Brain microvascular endothelial cell (primary cell): Measurements from ENCODE around the gene NCKAP1.

ENCODE experiments used
- DNase-seq: peaks from one replicate; pipeline ENCODE4 v3.0.0-alpha.2; 2020
- H3K27ac ChIP-seq: fragments of 250-450 bp; sonication (Bioruptor Pico); 2 replicates; pipeline ENCODE4 v1.5.1; 2020; ENCODE audit warnings: mild to moderate bottlenecking, moderate library complexity
- H3K27me3 ChIP-seq: fragments of 250-450 bp; sonication (Bioruptor Pico); replicated peaks from 2 replicates; pipeline ENCODE4 v1.5.1; 2020; ENCODE audit warnings: mild to moderate bottlenecking
- H3K36me3 ChIP-seq: fragments of 250-450 bp; sonication (Bioruptor Pico); replicated peaks from 2 replicates; pipeline ENCODE4 v1.5.1; 2020; ENCODE audit warnings: mild to moderate bottlenecking
- H3K4me3 ChIP-seq: 2 replicates; pipeline ENCODE4 v1.5.1; 2011; ENCODE audit warnings: low read depth, mild to moderate bottlenecking, control low read depth, low read length, moderate library complexity
- in situ Hi-C: cut with HindIII; loops from 2 replicates; pipeline ENCODE4 v1.10.0; 2017; ENCODE audit warnings: low sequenced_read_pairs, low pct_ligation_motif_present
- TF ChIP-seq, protein P1 (sequence below): IDR thresholded peaks from 2 replicates; pipeline ENCODE4 v1.5.1; 2011; ENCODE audit warnings: low read depth, mild to moderate bottlenecking, moderate library complexity, low read length, control low read depth, inconsistent platforms; ENCODE audit errors: missing control alignments

Gene NCKAP1

DNA sequence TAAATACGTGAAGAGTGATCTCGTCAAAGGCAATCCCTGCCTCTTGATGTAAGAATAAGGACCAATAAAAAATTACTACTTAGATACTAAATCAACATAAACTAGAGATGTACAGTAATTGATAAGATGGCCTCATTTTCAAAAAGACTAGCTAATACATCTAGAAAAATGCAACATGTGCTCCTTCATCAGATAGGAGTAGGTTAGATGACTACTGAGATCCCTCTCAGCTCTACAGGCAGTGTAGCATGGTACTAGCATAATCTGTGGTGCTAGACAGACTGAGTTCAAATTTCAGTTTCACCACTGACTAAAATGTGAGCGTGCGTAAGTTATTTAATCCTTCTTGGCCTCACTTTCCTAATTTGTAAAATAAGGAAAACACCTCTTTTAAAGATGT lies 89.2 kb downstream of the NCKAP1 start:
- Histone ChIP-seq H3K36me3 (peaks cover 4% of the 10 kb centered on the region), H3K27me3 (no peaks in the 10 kb centered on the region), H3K27ac (peak overlapping the region; percentile 48), H3K4me3 (no peak overlapping the region)
- DNase-seq: no peak
- in situ Hi-C loops: no loop called here
- TF ChIP-seq, protein P1, sequence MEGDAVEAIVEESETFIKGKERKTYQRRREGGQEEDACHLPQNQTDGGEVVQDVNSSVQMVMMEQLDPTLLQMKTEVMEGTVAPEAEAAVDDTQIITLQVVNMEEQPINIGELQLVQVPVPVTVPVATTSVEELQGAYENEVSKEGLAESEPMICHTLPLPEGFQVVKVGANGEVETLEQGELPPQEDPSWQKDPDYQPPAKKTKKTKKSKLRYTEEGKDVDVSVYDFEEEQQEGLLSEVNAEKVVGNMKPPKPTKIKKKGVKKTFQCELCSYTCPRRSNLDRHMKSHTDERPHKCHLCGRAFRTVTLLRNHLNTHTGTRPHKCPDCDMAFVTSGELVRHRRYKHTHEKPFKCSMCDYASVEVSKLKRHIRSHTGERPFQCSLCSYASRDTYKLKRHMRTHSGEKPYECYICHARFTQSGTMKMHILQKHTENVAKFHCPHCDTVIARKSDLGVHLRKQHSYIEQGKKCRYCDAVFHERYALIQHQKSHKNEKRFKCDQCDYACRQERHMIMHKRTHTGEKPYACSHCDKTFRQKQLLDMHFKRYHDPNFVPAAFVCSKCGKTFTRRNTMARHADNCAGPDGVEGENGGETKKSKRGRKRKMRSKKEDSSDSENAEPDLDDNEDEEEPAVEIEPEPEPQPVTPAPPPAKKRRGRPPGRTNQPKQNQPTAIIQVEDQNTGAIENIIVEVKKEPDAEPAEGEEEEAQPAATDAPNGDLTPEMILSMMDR: no peak

DNA sequence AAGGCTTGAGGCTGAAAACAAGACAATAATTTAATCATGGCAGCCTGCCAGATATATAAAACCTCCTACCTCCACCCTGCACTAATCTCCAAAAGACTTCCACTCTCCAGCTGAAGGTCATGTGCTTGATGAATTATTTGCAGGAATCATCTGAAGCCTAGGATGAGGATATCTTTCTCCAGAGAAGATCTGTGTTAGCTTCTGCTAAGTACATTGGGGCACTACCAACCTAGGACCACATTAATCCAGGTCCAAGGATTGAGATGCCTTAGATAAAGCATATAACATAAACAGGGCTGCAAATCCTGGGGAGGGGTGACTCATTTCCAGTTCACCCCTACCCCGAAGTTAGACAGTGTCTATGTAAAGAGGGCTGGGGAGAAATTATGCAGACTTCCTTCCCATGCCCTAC lies 91.3 kb downstream of the NCKAP1 start:
- DNase-seq: peak; percentile 33
- Histone ChIP-seq H3K27me3 (no peaks in the 10 kb centered on the region), H3K27ac (no peak overlapping the region), H3K36me3 (peaks cover 15% of the 10 kb centered on the region), H3K4me3 (no peak overlapping the region)
- in situ Hi-C loops: no loop called here
- TF ChIP-seq, protein P1: no peak

DNA sequence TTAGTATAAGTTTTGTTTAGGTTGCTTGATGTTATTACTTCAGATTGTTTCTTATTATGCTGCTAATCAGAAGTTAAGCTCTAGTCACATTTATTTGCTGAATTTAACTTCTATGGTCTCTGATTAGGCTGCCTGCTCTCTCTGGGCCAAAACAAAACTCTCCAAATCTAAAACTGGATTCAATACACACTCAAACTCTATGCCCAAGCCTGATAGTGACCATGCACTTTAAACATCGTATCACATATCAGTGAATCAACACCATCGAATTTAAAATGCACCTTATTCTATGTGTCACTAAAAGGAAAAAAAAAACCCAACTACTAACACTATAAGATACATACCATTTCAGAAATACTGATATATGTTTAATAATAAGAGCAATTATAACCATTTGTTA lies 94.9 kb downstream of the NCKAP1 start:
- in situ Hi-C loops: no loop called here
- DNase-seq: no peak
- H3K27me3 ChIP-seq: no peaks in the 10 kb centered on the region
- TF ChIP-seq, protein P1: no peak
- H3K36me3 ChIP-seq: peaks cover 30% of the 10 kb centered on the region
- no peak overlapping the region for H3K4me3 ChIP-seq
- H3K27ac ChIP-seq: no peak overlapping the region

DNA sequence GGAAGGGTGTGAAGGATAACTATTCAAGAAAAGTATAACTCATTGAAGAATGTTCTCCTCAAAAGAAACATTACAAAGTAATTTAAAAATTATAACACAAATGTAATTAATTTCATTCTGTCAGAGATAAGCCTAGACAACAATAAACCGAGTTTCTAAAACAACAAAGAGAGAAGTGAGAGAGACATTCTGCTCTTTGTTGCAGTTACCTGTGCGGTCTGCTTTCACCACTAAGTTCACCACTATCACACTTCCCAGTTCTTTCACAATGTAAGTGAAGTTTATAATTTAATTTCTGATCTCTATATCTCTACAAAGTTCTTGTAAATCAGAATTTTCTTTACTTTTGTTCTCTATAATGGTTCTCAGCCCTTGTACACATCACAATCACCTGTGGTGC lies 95.5 kb downstream of the NCKAP1 start:
- peaks cover 33% of the 10 kb centered on the region for H3K36me3 ChIP-seq
- TF ChIP-seq, protein P1: no peak
- no peaks in the 10 kb centered on the region for H3K27me3 ChIP-seq
- DNase-seq: no peak
- in situ Hi-C loops: no loop called here
- H3K27ac ChIP-seq: no peak overlapping the region
- no peak overlapping the region for H3K4me3 ChIP-seq

DNA sequence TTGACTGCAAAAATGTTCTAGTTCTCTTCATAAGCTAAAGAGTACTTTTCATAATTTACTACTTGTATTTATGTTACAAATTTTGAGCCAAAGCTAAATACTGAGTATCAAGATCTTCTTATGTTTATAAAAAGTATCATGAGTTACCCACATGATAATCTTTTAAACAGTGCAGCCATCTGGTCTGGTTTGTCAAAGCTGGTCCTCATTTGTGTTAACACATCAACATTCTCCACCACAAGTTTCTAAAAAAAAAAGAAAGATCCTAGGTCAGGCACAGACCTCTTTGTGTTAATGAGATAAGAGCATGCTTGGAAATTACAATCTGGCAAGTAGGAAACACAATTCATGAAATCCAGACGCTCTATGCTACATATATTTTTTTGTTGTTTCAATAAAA lies 96.3 kb downstream of the NCKAP1 start:
- H3K27ac ChIP-seq: no peak overlapping the region
- H3K27me3 ChIP-seq: no peaks in the 10 kb centered on the region
- TF ChIP-seq, protein P1: no peak
- H3K36me3 ChIP-seq: peaks cover 37% of the 10 kb centered on the region
- DNase-seq: no peak
- H3K4me3 ChIP-seq: no peak overlapping the region
- in situ Hi-C loops: no loop called here

DNA sequence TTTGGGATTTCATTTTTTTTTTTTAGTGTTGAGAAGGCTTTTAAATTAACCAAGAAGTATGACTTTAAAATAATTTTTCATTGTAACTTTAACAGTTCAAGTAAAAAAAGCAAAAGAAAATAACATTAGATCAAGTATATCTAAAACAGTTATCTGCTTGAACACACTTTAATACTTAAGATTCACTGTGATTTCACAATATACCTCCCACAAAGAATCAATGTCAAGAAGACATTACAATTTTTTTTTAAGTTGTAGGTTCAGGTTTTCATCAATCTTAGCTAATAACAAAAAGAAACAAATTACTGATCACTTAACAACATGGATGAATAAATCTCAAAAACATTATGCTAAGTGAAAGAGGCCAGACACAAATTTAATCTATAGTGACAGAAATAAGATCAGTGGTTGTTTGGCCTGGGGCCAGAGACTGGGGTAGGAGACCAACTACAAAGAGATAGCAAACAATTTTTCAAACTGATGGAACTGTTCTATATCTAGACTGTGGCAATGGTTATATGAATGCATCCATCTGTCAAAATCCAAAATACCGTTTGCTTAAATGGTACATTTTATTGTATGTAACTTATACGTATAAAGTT lies 97.0 kb downstream of the NCKAP1 start:
- Histone ChIP-seq H3K27ac (no peak overlapping the region), H3K27me3 (no peaks in the 10 kb centered on the region), H3K4me3 (no peak overlapping the region), H3K36me3 (peaks cover 41% of the 10 kb centered on the region)
- DNase-seq: no peak
- in situ Hi-C loops: no loop called here
- TF ChIP-seq, protein P1: no peak
